Testis (tissue), 2 donors: ENCODE results near the gene CGAS.

Source experiments
- CTCF ChIP-seq, 3 experiments: fragments of 450-650 bp in 2 of 3; fragments of 200-600 bp in 1 of 3; sonication (generic) in 1 of 3; IDR thresholded peaks; one replicate each; pipeline ENCODE4 v1.5.1; 2016 to 2019; ENCODE audit warnings: antibody characterized with exemption in 3 of 3, mild to moderate bottlenecking in 2 of 3, moderate library complexity in 1 of 3
- POLR2A ChIP-seq: fragments of 450-650 bp; IDR thresholded peaks from one replicate; pipeline ENCODE4 v1.6.1; 2017; ENCODE audit warnings: antibody characterized with exemption, mild to moderate bottlenecking, moderate library complexity

GRCh38 chr6:73491377-73491776, 39.3 kb upstream of the CGAS start:
- TF ChIP-seq CTCF (IDR thresholded peaks at IDR 0.05) (no peak), POLR2A (no peak)
